ENCODE data around the gene FOXD2.

DNA sequence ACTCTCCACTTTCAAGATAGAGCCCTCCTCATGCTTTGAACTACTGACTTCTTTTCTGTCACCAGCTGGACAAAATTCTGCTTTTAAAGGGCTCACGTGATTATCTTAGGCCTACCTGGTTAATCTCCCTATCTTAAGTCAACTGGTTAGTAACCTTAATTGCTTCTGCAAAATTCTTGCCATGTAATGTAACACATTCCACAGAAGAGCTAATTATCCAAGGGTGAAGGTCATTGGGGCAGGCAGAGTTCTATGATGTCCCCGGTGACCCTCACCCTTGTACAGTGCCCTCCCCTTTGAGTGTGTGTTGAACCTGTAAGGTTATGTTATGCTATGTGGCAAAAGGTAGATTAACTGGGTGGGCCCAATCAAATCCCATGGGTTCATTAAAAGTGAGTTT lies 47.0 kb upstream of the FOXD2 start:
- no peak for TF ChIP-seq POLR2A (IDR thresholded peaks at IDR 0.05)
- TF ChIP-seq, protein P1, sequence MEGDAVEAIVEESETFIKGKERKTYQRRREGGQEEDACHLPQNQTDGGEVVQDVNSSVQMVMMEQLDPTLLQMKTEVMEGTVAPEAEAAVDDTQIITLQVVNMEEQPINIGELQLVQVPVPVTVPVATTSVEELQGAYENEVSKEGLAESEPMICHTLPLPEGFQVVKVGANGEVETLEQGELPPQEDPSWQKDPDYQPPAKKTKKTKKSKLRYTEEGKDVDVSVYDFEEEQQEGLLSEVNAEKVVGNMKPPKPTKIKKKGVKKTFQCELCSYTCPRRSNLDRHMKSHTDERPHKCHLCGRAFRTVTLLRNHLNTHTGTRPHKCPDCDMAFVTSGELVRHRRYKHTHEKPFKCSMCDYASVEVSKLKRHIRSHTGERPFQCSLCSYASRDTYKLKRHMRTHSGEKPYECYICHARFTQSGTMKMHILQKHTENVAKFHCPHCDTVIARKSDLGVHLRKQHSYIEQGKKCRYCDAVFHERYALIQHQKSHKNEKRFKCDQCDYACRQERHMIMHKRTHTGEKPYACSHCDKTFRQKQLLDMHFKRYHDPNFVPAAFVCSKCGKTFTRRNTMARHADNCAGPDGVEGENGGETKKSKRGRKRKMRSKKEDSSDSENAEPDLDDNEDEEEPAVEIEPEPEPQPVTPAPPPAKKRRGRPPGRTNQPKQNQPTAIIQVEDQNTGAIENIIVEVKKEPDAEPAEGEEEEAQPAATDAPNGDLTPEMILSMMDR (IDR thresholded peaks at IDR 0.05): no peak

Measured in body of pancreas (tissue), 4 donors.